ENCODE measurements around the gene FGF16. TPM values are rescaled to one million over a fixed set of nuclear protein-coding genes. Genes with fewer than 3 reads are reported as not detected.

The FGF16 gene
- total and polyA plus RNA-seq, 2 experiments from 2014 or later, result 0.27 TPM; not detected in 1

DNA sequence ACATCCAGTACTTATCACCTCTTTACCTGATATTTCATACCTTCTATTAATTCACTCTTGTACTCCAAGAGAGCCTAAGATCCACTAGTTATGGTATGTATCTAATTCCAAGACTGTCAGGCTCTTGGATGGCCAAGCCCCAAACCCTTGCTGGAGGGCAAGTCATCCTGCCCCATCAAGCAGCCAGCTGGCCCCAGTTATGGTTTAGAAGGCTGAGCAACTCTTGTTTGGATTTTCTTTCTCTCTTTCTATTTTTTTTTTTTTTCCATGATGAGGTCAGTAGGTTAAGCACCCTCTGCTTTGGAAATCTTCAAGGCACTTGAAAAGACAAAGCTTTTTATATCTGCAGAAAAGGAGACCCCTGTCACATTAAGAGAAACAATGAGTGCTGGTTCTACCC is 10.9 kb upstream of the FGF16 start:
- H3K36me3 ChIP-seq (replicated peaks; ENCODE audit: insufficient read depth, low read depth), result no peaks in the 10 kb centered on the region
- H3K9me2 ChIP-seq (replicated peaks; ENCODE audit: insufficient read depth), result no peaks in the 10 kb centered on the region
- no peaks in the 10 kb centered on the region for H3K27me3 ChIP-seq
- no peak overlapping the region for H3K4me2 ChIP-seq
- no peak for DNase-seq (ENCODE audit: low spot score)
- no peaks in the 10 kb centered on the region for H3K4me1 ChIP-seq (ENCODE audit: insufficient read depth)
- no peak overlapping the region for H3K27ac ChIP-seq
- no peak overlapping the region for H3K4me3 ChIP-seq
- H2AFZ ChIP-seq, result no peak overlapping the region
- no peaks in the 10 kb centered on the region for H4K20me1 ChIP-seq (ENCODE audit: insufficient read depth, poor library complexity, severe bottlenecking)
- H3K79me2 ChIP-seq, result no peaks in the 10 kb centered on the region
- H3K9me3 ChIP-seq (ENCODE audit: low read depth), result no peaks in the 10 kb centered on the region
- TF ChIP-seq, protein P1, sequence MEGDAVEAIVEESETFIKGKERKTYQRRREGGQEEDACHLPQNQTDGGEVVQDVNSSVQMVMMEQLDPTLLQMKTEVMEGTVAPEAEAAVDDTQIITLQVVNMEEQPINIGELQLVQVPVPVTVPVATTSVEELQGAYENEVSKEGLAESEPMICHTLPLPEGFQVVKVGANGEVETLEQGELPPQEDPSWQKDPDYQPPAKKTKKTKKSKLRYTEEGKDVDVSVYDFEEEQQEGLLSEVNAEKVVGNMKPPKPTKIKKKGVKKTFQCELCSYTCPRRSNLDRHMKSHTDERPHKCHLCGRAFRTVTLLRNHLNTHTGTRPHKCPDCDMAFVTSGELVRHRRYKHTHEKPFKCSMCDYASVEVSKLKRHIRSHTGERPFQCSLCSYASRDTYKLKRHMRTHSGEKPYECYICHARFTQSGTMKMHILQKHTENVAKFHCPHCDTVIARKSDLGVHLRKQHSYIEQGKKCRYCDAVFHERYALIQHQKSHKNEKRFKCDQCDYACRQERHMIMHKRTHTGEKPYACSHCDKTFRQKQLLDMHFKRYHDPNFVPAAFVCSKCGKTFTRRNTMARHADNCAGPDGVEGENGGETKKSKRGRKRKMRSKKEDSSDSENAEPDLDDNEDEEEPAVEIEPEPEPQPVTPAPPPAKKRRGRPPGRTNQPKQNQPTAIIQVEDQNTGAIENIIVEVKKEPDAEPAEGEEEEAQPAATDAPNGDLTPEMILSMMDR (IDR thresholded peaks at IDR 0.05; ENCODE audit: poor library complexity), result no peak
- no peak for TF ChIP-seq EZH2phosphoT487 (IDR thresholded peaks at IDR 0.05; ENCODE audit: low read depth, severe bottlenecking, unreplicated experiment)
- no peak for TF ChIP-seq EZH2 (IDR thresholded peaks at IDR 0.05; ENCODE audit: borderline replicate concordance)

DNA sequence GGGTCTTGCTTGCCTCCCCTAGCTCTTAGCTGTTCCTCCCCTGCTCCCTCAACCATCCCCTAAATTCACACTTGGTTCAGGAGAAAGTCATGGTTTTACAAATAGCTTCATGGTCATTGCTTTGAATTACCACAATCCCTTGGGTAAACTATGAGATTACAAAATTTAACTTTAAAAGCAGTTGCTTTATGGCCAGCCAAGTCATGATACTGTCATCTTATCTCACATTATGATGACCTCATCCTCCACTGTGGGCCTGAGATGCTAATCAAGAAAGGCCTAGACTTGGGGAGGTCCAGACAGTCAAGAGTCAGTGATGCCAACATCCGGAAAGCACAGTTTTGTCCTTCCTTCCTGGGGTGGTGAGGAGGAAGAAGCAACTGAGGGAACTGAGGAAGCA is 10.5 kb upstream of the FGF16 start:
- WGBS (ENCODE audit: low lambda C conversion rate, missing lambda C conversion rate), result 95% methylated on average over 1 of the region's 1 CpG

DNA sequence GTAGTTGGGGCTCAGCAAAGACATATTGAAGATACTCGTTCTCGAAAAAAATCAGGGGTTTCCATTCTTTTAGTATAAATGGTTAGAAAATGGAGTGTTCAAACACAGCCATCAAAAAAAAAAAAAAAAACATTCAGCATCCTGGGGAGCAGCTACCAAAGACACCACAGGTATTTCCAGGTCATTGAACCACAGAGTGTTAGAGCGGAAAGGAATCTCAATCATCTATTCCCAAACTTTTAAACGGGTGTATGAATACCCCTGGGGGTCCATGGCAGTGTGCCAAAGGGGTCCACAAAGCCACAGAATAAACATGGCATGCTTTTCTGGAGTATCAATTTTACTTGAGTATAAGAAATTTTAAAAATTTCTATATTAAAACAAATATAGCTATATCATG is 6.9 kb upstream of the FGF16 start:
- no peak overlapping the region for H3K4me3 ChIP-seq
- no peak for DNase-seq (ENCODE audit: low spot score)
- WGBS (ENCODE audit: low lambda C conversion rate, missing lambda C conversion rate), result 81% methylated on average over 4 of the region's 4 CpGs
- H3K4me1 ChIP-seq (ENCODE audit: insufficient read depth), result no peaks in the 10 kb centered on the region
- H3K36me3 ChIP-seq (replicated peaks; ENCODE audit: insufficient read depth, low read depth), result no peaks in the 10 kb centered on the region
- no peak overlapping the region for H3K4me2 ChIP-seq
- no peak overlapping the region for H2AFZ ChIP-seq
- TF ChIP-seq, protein P1 (IDR thresholded peaks at IDR 0.05; ENCODE audit: poor library complexity), result no peak
- TF ChIP-seq EZH2phosphoT487 (IDR thresholded peaks at IDR 0.05; ENCODE audit: low read depth, severe bottlenecking, unreplicated experiment), result no peak
- no peak for TF ChIP-seq EZH2 (IDR thresholded peaks at IDR 0.05; ENCODE audit: borderline replicate concordance)
- H3K9me2 ChIP-seq (replicated peaks; ENCODE audit: insufficient read depth), result no peaks in the 10 kb centered on the region
- H4K20me1 ChIP-seq (ENCODE audit: insufficient read depth, poor library complexity, severe bottlenecking), result no peaks in the 10 kb centered on the region
- H3K27ac ChIP-seq, result no peak overlapping the region
- no peaks in the 10 kb centered on the region for H3K79me2 ChIP-seq
- peaks cover 3% of the 10 kb centered on the region for H3K27me3 ChIP-seq
- no peaks in the 10 kb centered on the region for H3K9me3 ChIP-seq (ENCODE audit: low read depth)

More for the DNA sequence above, 10.5 kb upstream of the FGF16 start:
- no peaks in the 10 kb centered on the region for H3K79me2 ChIP-seq
- no peaks in the 10 kb centered on the region for H3K36me3 ChIP-seq (replicated peaks; ENCODE audit: insufficient read depth, low read depth)
- no peaks in the 10 kb centered on the region for H3K4me1 ChIP-seq (ENCODE audit: insufficient read depth)
- no peaks in the 10 kb centered on the region for H4K20me1 ChIP-seq (ENCODE audit: insufficient read depth, poor library complexity, severe bottlenecking)
- no peak for DNase-seq (ENCODE audit: low spot score)
- no peak overlapping the region for H3K4me2 ChIP-seq
- no peak overlapping the region for H3K27ac ChIP-seq
- no peak for TF ChIP-seq EZH2 (IDR thresholded peaks at IDR 0.05; ENCODE audit: borderline replicate concordance)
- no peak for TF ChIP-seq EZH2phosphoT487 (IDR thresholded peaks at IDR 0.05; ENCODE audit: low read depth, severe bottlenecking, unreplicated experiment)
- TF ChIP-seq, protein P1 (IDR thresholded peaks at IDR 0.05; ENCODE audit: poor library complexity), result no peak
- H3K9me2 ChIP-seq (replicated peaks; ENCODE audit: insufficient read depth), result no peaks in the 10 kb centered on the region
- H2AFZ ChIP-seq, result no peak overlapping the region
- H3K27me3 ChIP-seq, result no peaks in the 10 kb centered on the region
- H3K9me3 ChIP-seq (ENCODE audit: low read depth), result no peaks in the 10 kb centered on the region
- H3K4me3 ChIP-seq, result no peak overlapping the region

DNA sequence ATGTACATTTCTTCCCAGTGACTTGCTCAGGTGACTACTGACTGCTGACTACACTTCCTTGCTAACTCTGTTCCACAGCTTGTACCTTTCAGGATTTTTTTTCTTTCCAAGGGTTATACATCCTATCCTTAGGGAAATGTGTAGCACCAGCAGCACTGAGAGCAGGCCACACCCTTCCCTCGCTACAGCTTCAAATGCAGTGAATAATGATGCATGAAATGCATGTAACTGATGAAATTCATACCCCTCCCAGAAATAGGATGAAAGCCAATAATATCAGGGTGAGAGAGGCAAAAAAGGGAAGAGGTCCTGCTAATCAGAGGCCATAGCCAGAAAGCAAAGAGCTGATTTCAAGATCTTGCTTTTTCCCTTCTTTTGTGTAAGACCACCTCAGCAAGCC is 6.2 kb upstream of the FGF16 start:
- 35% methylated on average over 1 of the region's 1 CpG for WGBS (ENCODE audit: low lambda C conversion rate, missing lambda C conversion rate)
- DNase-seq (ENCODE audit: low spot score), result no peak
- Histone ChIP-seq H3K4me2 (no peak overlapping the region), H3K36me3 (replicated peaks; ENCODE audit: insufficient read depth, low read depth) (no peaks in the 10 kb centered on the region), H3K9me3 (ENCODE audit: low read depth) (no peaks in the 10 kb centered on the region), H3K79me2 (no peaks in the 10 kb centered on the region), H2AFZ (no peak overlapping the region), H3K27me3 (peaks cover 10% of the 10 kb centered on the region), H3K4me3 (no peak overlapping the region), H4K20me1 (ENCODE audit: insufficient read depth, poor library complexity, severe bottlenecking) (no peaks in the 10 kb centered on the region), H3K4me1 (ENCODE audit: insufficient read depth) (no peaks in the 10 kb centered on the region), H3K27ac (no peak overlapping the region), H3K9me2 (replicated peaks; ENCODE audit: insufficient read depth) (no peaks in the 10 kb centered on the region)
- TF ChIP-seq, protein P1 (IDR thresholded peaks at IDR 0.05; ENCODE audit: poor library complexity), result no peak
- TF ChIP-seq EZH2phosphoT487 (IDR thresholded peaks at IDR 0.05; ENCODE audit: low read depth, severe bottlenecking, unreplicated experiment), result no peak
- TF ChIP-seq EZH2 (IDR thresholded peaks at IDR 0.05; ENCODE audit: borderline replicate concordance), result no peak

All from hepatocyte (in vitro differentiated cells).